Stomach (tissue), 9 donors: Measurements from ENCODE around the gene KANSL3. TPM values are rescaled to one million over a fixed set of nuclear protein-coding genes. Genes with fewer than 3 reads are reported as not detected.

Source experiments
- DNase-seq, 2 donors: peaks; one replicate each; pipeline versions ENCODE4 v3.0.0 to v3.0.0-alpha.2; 2013 to 2019
- H3K27ac ChIP-seq, 5 donors: fragments of 200-600 bp in 4 of 5; sonication (generic) in 4 of 5; one replicate each; pipeline ENCODE4 v1.5.1; 2013 to 2019; ENCODE audit warnings: mild to moderate bottlenecking in 1 of 5, moderate library complexity in 1 of 5
- H3K27me3 ChIP-seq, 3 donors: fragments of 200-600 bp; sonication (generic); one replicate each; pipeline ENCODE4 v1.5.1; 2017 to 2019; ENCODE audit warnings: mixed run types in 1 of 3
- H3K36me3 ChIP-seq, 4 donors: fragments of 200-600 bp; sonication (generic); 1 replicate in 3 of 4; 2 replicates in 1 of 4; pipeline ENCODE4 v1.5.1; 2016 to 2019
- H3K4me1 ChIP-seq, 4 donors: fragments of 200-600 bp; sonication (generic); one replicate each; pipeline ENCODE4 v1.5.1; 2016 to 2019
- H3K4me3 ChIP-seq, 4 donors: fragments of 200-600 bp; sonication (generic) in 3 of 4; one replicate each; pipeline ENCODE4 v1.5.1; 2016 to 2019; ENCODE audit warnings: mild to moderate bottlenecking in 1 of 4
- H3K9me3 ChIP-seq, 4 donors: fragments of 200-600 bp; sonication (generic); one replicate each; pipeline ENCODE4 v1.5.1; 2016 to 2019
- CTCF ChIP-seq, 7 experiments: fragments of 450-650 bp in 4 of 7; fragments of 200-600 bp in 3 of 7; sonication (generic) in 3 of 7; IDR thresholded peaks; one replicate each; pipeline ENCODE4 v1.5.1; 2016 to 2019; ENCODE audit warnings: antibody characterized with exemption in 7 of 7, control low read depth in 2 of 7, mild to moderate bottlenecking in 1 of 7
- EP300 ChIP-seq: sonication (generic); formaldehyde crosslinking; IDR thresholded peaks from one replicate; pipeline ENCODE4 v1.6.1; 2017; ENCODE audit warnings: antibody characterized with exemption
- POLR2A ChIP-seq, 4 donors: fragments of 450-650 bp; IDR thresholded peaks; one replicate each; pipeline ENCODE4 v1.6.1; 2016; ENCODE audit warnings: antibody characterized with exemption in 4 of 4, control low read depth in 2 of 4, mild to moderate bottlenecking in 1 of 4, moderate library complexity in 1 of 4
- POLR2AphosphoS5 ChIP-seq, 3 donors: sonication (generic); formaldehyde crosslinking; IDR thresholded peaks; one replicate each; pipeline ENCODE4 v1.6.1; 2016; ENCODE audit warnings: antibody characterized with exemption in 3 of 3
- WGBS, 5 donors: extraction: QIAGEN DNeasy Blood & Tissue Kit in 3 of 5; methylation state at CpG; one replicate each; pipeline versions ENCODE4 v1.1.5 to v1.1.7; 2013 to 2018; 5-methylcytosine and 5-hydroxymethylcytosine counted together
- intact Hi-C: fragments of 100-400 bp; cut with DNase I; formaldehyde crosslinking; loops from one replicate; pipeline ENCODE4 v1.15.1; 2023; ENCODE audit warnings: low total_unique reads
- polyA plus RNA-seq, 3 donors: library from polyadenylated mRNA; stranded (reverse); fragments of 200-250 nt; gene quantifications; one replicate each; pipeline ENCODE4 v1.2.3, GENCODE V29; 2013
- total RNA-seq, 5 donors: library from RNA; depleted of rRNA; stranded (reverse); fragments of >200 nt; gene quantifications; one replicate each; pipeline versions ENCODE4 v1.1.0 to v1.2.3, GENCODE V29; 2014 to 2016
- donor health status: healthy with polysubstance abuse.
- donor health status: Bipolar disorder and iron deficiency.
- donor health status: healthy.

The KANSL3 gene
- total and polyA plus RNA-seq, 8 donors, result 13.6 to 139 (median 30.2) TPM

- Histone ChIP-seq H3K9me3 (no peaks in the 10 kb centered on the region), H3K27ac (no peak overlapping the region), H3K27me3 (no peaks in the 10 kb centered on the region), H3K36me3 (peaks cover 0 to 18% (median 12%) of the 10 kb centered on the region in 4 donors), H3K4me1 (no peaks in the 10 kb centered on the region), H3K4me3 (no peak overlapping the region)
- TF ChIP-seq POLR2A (IDR thresholded peaks at IDR 0.05), result no peak
- TF ChIP-seq EP300, result no peak
- TF ChIP-seq CTCF (IDR thresholded peaks at IDR 0.05), result no peak
- TF ChIP-seq POLR2AphosphoS5 (IDR thresholded peaks at IDR 0.05), result no peak
- 84 to 99% (median 96%) methylated on average over 4 of the region's 4 CpGs for WGBS, 5 donors
- no peak for DNase-seq
- intact Hi-C loops, result no loop called here
Measured at GRCh38 chr2:96584017-96584416, 54.1 kb downstream of the KANSL3 start.

DNA sequence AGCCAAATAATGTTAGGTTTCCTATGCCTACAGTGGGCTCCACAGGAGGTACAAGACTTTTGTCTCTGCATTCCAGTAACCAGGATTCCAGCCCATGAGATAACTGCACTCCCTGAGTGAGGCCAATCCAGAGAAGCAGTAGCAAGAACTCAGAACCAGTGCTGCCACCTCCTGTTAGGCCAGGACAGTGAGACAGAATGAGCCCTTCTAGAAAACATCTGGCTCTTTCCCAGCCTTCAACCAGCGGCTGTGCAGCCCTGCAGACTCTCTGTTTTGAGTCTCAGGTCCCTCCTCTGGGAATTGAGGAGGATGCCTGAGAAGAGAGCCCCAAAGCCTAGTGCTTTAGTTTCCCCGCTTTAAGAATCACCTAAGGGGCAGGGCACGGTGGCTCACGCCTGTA is 57.3 kb downstream of the KANSL3 start:
- H3K4me3 ChIP-seq, result no peak overlapping the region
- peaks cover 0 to 18% (median 12%) of the 10 kb centered on the region in 4 donors for H3K36me3 ChIP-seq
- intact Hi-C loops, result no loop called here
- WGBS, 5 donors, result 82 to 93% (median 92%) methylated on average over 4 of the region's 4 CpGs
- DNase-seq, result peak in 1 of 2 donors; percentile 73
- H3K9me3 ChIP-seq, result no peaks in the 10 kb centered on the region
- H3K27ac ChIP-seq, result no peak overlapping the region
- H3K4me1 ChIP-seq, result peaks cover 0 to 1% (median 0%) of the 10 kb centered on the region in 4 donors
- TF ChIP-seq POLR2A (IDR thresholded peaks at IDR 0.05) (no peak), POLR2AphosphoS5 (IDR thresholded peaks at IDR 0.05) (no peak)
- H3K27me3 ChIP-seq, result no peaks in the 10 kb centered on the region

GRCh38 chr2:96579422-96579821 is 58.7 kb downstream of the KANSL3 start:
- intact Hi-C loops, result no loop called here
- no peak for TF ChIP-seq EP300
- no peak for TF ChIP-seq CTCF (IDR thresholded peaks at IDR 0.05)
- TF ChIP-seq POLR2A (IDR thresholded peaks at IDR 0.05), result no peak
- TF ChIP-seq POLR2AphosphoS5 (IDR thresholded peaks at IDR 0.05), result no peak
- WGBS, 5 donors, result 92 to 100% (median 95%) methylated on average over 2 of the region's 2 CpGs
- Histone ChIP-seq H3K4me1 (peaks cover 0 to 8% (median 2%) of the 10 kb centered on the region in 4 donors), H3K36me3 (peaks cover 0 to 12% (median 9%) of the 10 kb centered on the region in 4 donors), H3K4me3 (no peak overlapping the region), H3K27ac (no peak overlapping the region), H3K27me3 (no peaks in the 10 kb centered on the region), H3K9me3 (no peaks in the 10 kb centered on the region)
- DNase-seq, result no peak

GRCh38 chr2:96578731-96579130 is 59.4 kb downstream of the KANSL3 start:
- no peak for TF ChIP-seq CTCF (IDR thresholded peaks at IDR 0.05)
- no peak for TF ChIP-seq POLR2A (IDR thresholded peaks at IDR 0.05)
- TF ChIP-seq EP300, result no peak
- no peak for TF ChIP-seq POLR2AphosphoS5 (IDR thresholded peaks at IDR 0.05)
- no peak overlapping the region for H3K4me3 ChIP-seq
- no peak for DNase-seq
- no peaks in the 10 kb centered on the region for H3K9me3 ChIP-seq
- intact Hi-C loops, result no loop called here
- peaks cover 0 to 6% (median 6%) of the 10 kb centered on the region in 4 donors for H3K36me3 ChIP-seq
- WGBS, 5 donors, result 74 to 80% (median 79%) methylated on average over 3 of the region's 3 CpGs
- no peak overlapping the region for H3K27ac ChIP-seq
- peaks cover 0 to 8% (median 2%) of the 10 kb centered on the region in 4 donors for H3K4me1 ChIP-seq
- H3K27me3 ChIP-seq, result no peaks in the 10 kb centered on the region

GRCh38 chr2:96577501-96577900 is 60.6 kb downstream of the KANSL3 start:
- Histone ChIP-seq H3K4me1 (peaks cover 0 to 8% (median 2%) of the 10 kb centered on the region in 4 donors), H3K9me3 (no peaks in the 10 kb centered on the region), H3K4me3 (no peak overlapping the region), H3K36me3 (no peaks in the 10 kb centered on the region), H3K27ac (no peak overlapping the region), H3K27me3 (no peaks in the 10 kb centered on the region)
- DNase-seq, result no peak
- TF ChIP-seq POLR2AphosphoS5 (IDR thresholded peaks at IDR 0.05) (no peak), POLR2A (IDR thresholded peaks at IDR 0.05) (no peak), EP300 (no peak), CTCF (IDR thresholded peaks at IDR 0.05) (no peak)
- WGBS, 5 donors, result 61 to 92% (median 75%) methylated on average over 5 of the region's 5 CpGs
- intact Hi-C loops, result no loop called here
